ES-I3 (cell line): ENCODE data around the gene RAB6B.
A peak's percentile ranks its signal among the peaks of the same experiment; 100 is the strongest.

Source experiments
- H3K36me3 ChIP-seq: 2 replicates; pipeline ENCODE4 v1.6.1; 2013; ENCODE audit warnings: mild to moderate bottlenecking, low read length, control low read depth, moderate library complexity; ENCODE audit not compliant: insufficient read depth
- H3K4me1 ChIP-seq: 2 replicates; pipeline ENCODE4 v1.6.1; 2013; ENCODE audit warnings: mild to moderate bottlenecking, control low read depth, low read length; ENCODE audit not compliant: insufficient read depth
- H3K9ac ChIP-seq: 2 replicates; pipeline ENCODE4 v1.6.1; 2013; ENCODE audit warnings: low read depth, mild to moderate bottlenecking, low read length, moderate library complexity
- H3K9me3 ChIP-seq: 2 replicates; pipeline ENCODE4 v1.6.1; 2013; ENCODE audit warnings: mild to moderate bottlenecking, low read length, moderate library complexity; ENCODE audit not compliant: control insufficient read depth, insufficient read depth

Gene RAB6B

DNA sequence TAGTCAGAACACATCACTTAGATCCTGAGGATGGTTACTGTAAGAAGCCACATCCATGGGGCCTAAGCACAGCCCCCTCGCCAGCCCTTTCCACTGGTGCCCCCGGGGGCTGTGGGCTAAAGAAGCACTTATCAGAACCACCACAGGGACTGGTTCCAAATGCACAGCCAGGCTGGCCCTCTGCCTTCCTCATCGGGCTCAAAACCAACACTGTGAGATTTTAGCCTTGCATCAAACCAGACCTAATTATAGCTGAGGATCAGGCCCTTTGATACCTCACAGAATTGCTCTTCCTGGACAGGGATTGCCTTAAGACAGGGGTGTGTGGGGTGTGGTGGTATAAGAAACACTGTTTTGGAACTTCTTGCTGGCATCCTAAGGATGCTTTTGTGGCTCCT, 66.4 kb downstream of the RAB6B start:
- no peaks in the 10 kb centered on the region for H3K4me1 ChIP-seq
- no peak overlapping the region for H3K9ac ChIP-seq
- H3K36me3 ChIP-seq = no peaks in the 10 kb centered on the region
- no peaks in the 10 kb centered on the region for H3K9me3 ChIP-seq

GRCh38 chr3:133828576-133829309, 66.9 kb downstream of the RAB6B start:
- Histone ChIP-seq H3K9ac (no peak overlapping the region), H3K9me3 (no peaks in the 10 kb centered on the region), H3K36me3 (no peaks in the 10 kb centered on the region), H3K4me1 (no peaks in the 10 kb centered on the region)

DNA sequence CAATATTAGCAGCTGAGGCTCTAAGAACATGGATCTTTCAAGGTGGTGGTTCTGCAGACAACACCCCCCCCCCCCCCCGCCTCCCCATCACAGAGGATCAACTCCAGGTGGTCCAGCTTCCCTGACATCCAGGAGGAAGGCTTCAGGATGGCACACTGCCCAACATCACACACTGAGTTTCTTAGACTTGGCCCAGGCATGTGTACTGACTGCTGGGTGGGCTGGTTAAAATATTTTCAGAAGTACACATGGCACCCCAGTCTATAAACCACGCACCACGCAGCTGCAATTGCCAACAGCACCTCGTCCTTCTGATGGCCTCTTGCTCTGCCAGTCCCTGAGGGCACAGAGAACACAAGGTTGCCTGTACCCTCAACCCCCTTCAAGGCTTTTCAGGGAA, 68.0 kb downstream of the RAB6B start:
- no peak overlapping the region for H3K9ac ChIP-seq
- H3K4me1 ChIP-seq = no peaks in the 10 kb centered on the region
- H3K9me3 ChIP-seq = no peaks in the 10 kb centered on the region
- no peaks in the 10 kb centered on the region for H3K36me3 ChIP-seq

DNA sequence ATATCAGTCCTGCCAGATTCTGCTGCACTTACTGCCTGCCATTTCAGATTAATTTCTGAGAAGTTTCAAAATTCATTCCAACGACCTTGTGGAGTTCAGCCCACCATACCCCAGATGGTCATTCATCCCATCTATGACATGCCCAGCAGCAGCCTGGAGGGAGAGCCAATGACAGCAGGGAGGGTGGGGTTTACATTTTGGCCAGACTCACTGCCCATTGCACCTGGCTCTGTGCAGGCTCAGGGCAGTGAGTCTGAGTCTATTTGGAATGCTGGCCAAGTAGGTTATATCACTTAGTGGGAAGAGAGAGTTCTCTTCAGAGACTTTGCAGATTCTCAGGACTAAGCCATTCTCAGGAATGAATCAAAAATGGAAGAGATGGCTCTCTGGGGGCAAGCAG, 68.5 kb downstream of the RAB6B start:
- no peaks in the 10 kb centered on the region for H3K36me3 ChIP-seq
- no peak overlapping the region for H3K9ac ChIP-seq
- H3K4me1 ChIP-seq = no peaks in the 10 kb centered on the region
- no peaks in the 10 kb centered on the region for H3K9me3 ChIP-seq

DNA sequence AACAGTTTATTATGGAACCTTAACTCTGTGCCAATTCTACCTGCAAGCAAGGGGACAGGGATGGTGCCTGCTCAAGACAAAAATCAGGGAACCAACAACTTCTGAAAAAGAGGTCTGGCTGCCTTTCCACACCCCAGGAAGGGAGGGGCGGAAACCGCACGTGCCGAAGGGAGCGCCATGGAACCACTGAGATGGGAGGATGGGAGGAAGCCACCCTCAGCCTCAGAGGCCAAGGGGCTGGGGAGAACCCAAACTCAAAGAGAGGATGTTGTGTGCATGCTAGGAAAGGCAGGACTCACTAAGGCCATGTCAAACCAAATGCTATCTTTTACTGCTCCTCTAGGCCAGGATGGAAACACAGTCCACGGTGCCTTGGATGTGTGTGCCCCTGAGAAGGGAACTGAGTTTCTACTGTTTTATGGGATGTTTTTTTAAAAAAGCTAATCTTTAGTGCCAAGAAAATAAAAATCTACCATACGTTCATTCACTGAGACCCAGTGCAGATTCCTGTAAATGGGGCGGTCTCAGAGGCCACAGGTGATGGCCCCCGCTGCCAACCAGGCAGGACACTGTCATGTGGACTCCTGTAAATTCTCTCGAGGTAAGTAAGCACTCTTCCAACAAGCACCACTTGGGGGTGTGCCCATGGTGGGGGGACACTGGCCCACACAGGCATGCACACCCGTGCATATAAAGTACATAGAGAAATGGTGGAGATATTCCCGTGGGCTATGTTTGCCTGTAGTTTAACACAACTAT, 69.5 kb downstream of the RAB6B start:
- Histone ChIP-seq H3K9ac (no peak overlapping the region), H3K4me1 (peaks cover 6% of the 10 kb centered on the region; the same call in 1 of the 2 replicates), H3K36me3 (no peaks in the 10 kb centered on the region), H3K9me3 (no peaks in the 10 kb centered on the region)

- Histone ChIP-seq H3K9ac (no peak overlapping the region), H3K4me1 (peaks cover 6% of the 10 kb centered on the region; the same call in 1 of the 2 replicates), H3K36me3 (no peaks in the 10 kb centered on the region), H3K9me3 (no peaks in the 10 kb centered on the region)
Observed at GRCh38 chr3:133824961-133825485, 70.7 kb downstream of the RAB6B start.

DNA sequence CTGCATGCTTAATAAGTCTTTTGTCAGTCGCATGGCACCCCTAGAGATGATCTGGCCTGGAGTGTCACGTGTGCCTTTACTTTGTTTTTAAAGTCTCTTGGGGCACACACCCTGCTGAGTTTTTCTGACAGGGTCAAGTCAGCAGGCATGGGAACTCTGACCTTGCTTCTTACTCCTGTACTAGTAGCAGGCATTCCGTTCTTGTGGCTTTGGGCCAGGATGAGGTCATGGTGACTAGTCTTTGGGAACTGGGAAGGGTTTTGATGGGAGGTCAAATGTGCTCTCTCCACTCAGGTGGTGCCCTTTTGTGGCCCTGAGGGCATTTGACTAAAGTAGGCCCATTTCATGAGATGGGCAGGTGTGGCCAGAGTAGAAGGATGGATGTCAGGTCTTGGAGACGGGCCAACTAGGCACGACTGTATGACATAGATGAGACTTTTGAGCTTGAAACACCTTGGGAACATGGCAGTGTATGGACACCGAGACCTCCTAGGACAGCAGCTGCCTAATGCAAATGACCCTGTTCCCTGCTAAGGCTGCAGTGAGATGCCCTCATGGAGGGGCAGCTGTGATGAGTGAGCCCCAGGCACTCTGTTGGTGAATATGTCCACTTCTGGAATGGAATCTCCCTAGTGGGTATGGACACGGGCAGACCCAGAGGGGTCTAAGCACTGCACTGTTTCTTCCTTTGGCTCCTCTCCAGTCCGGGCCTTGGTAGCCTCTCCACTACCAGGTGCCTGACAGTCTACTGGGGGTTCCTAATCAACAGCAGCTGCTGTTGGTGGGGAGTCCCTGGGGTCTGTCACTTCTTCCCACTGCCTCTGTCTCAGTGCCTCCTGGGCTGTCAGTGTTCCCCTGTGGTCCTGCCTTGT, 73.7 kb downstream of the RAB6B start:
- Histone ChIP-seq H3K4me1 (peaks cover 6% of the 10 kb centered on the region; the same call in 1 of the 2 replicates), H3K9me3 (no peaks in the 10 kb centered on the region), H3K9ac (no peak overlapping the region), H3K36me3 (peaks cover 4% of the 10 kb centered on the region)

DNA sequence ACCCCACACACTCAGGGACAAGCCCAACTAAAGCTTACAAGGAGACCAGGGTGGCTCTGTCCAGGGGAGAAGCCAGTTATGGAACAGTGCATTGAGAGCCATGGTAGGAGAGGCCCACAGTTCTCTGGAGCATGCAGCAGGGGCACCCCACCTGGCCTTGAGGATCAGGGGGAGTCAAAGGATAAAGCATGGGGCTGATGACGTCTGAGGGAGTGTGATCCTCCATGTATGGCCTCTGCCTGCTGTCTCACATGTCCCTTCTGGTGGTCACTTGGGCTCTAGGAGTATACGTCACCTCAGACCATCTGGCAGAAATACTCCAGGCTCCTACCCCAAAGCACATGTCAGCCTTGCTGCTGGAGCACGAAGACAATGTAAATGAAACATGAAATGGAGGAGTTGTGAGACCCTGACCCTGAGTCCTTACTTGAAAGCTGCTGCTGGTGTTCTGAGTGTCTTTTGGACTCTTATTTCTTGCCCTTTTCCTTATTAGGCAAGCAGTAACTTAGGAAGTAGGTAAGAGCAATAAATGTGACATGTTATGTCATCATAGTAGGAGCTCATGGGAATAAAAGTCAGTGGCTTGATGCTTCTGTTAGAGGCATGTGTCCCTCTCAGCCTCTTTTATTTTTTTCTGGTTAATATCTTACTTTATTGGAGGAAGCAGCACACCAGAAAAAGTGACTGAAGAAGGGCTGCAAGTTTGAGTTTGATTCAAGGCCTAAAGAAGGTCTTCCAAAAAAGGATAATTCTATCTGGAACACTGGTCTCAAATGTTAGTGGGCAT, 74.6 kb downstream of the RAB6B start:
- peaks cover 9% of the 10 kb centered on the region for H3K36me3 ChIP-seq
- H3K9ac ChIP-seq = no peak overlapping the region
- peaks cover 6% of the 10 kb centered on the region; the same call in 1 of the 2 replicates for H3K4me1 ChIP-seq
- H3K9me3 ChIP-seq = no peaks in the 10 kb centered on the region

DNA sequence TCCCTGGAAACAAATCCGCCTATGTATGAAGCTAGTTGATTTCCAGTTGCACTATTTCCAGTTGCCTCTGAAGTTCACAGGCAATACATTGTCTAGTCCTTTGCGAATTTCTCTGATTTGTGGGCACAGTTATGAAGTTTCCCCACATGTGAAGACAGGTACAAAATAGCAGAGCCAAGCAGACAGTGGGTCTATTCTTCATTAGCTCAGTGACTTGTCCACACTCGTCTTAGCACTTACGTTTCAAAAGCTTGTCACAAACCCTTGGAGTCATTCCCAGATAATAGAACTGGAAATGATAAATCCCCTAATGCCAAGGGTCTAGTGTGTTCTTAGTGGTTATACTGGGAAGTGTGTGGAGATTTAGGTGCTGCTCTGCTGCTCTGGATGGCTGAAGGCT, 75.6 kb downstream of the RAB6B start:
- Histone ChIP-seq H3K9ac (no peak overlapping the region), H3K9me3 (no peaks in the 10 kb centered on the region), H3K36me3 (peaks cover 9% of the 10 kb centered on the region), H3K4me1 (peaks cover 6% of the 10 kb centered on the region; the same call in 1 of the 2 replicates)

- no peaks in the 10 kb centered on the region for H3K9me3 ChIP-seq
- no peak overlapping the region for H3K9ac ChIP-seq
- H3K4me1 ChIP-seq = no peaks in the 10 kb centered on the region
- H3K36me3 ChIP-seq = peaks cover 9% of the 10 kb centered on the region
Observed at GRCh38 chr3:133815386-133815785, 80.3 kb downstream of the RAB6B start.

DNA sequence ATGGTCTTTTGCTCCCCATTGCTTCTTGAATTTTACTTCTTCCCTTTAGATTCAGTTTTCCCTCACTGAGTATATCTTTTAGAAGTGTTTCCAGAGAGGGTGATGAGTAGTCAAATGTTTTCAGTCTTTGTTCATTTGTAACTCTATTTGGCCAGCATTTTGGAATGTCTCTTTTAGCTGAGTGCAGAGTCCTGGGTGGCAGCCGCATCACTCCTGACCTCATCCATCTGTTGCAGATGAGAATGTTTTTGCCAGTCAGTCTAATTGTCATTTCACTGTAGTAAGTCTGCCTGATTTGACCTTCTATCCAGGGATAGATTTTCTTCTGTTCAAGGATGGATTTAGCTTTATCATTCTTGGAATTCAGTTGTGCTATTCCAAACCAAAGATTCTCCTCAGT, 82.8 kb downstream of the RAB6B start:
- H3K36me3 ChIP-seq = peaks cover 4% of the 10 kb centered on the region

GRCh38 chr3:133805702-133806475, 89.8 kb downstream of the RAB6B start, which contains the start of gene SRPRB:
Gene SRPRB, plus strand, starts transcription at chr3:133805815. Its CDS starts 34 bp downstream, at chr3:133805849.
- Histone ChIP-seq H3K4me1 (peaks cover 3% of the 10 kb centered on the region), H3K9me3 (no peaks in the 10 kb centered on the region), H3K9ac (peak within 1 kb of the TSS; percentile 85), H3K36me3 (no peaks in the 10 kb centered on the region; the same call in 1 of the 2 replicates)

More for the DNA sequence above, 82.8 kb downstream of the RAB6B start:
- Histone ChIP-seq H3K9me3 (no peaks in the 10 kb centered on the region), H3K9ac (no peak overlapping the region), H3K4me1 (no peaks in the 10 kb centered on the region)

- Histone ChIP-seq H3K36me3 (no peaks in the 10 kb centered on the region; the same call in 1 of the 2 replicates), H3K9me3 (no peaks in the 10 kb centered on the region), H3K4me1 (peaks cover 3% of the 10 kb centered on the region), H3K9ac (peak overlapping the region; percentile 85; the same call in 1 of the 2 replicates)
Observed at GRCh38 chr3:133805384-133805701, 90.3 kb downstream of the RAB6B start.
